Fibroblast of the aortic adventitia (primary cell): ENCODE results near the gene MYO9B. TPM values are rescaled to one million over a fixed set of nuclear protein-coding genes. Genes with fewer than 3 reads are reported as not detected.
"Not testable (repeated sequence)": the region's sequence is repeated elsewhere in the genome, so short reads cannot be mapped to it uniquely, and the experiment has no call there.

Experiments used
- DNase-seq: peaks from one replicate; pipeline ENCODE4 v3.0.0-alpha.2; 2010; ENCODE audit warnings: low read depth
- H3K4me3 ChIP-seq: 2 replicates; pipeline ENCODE4 v1.5.1; 2011; ENCODE audit warnings: low read depth, mild to moderate bottlenecking, control low read depth, low read length, moderate library complexity
- total RNA-seq: library from RNA; depleted of rRNA; stranded (reverse); fragments of >200 nt; gene quantifications from 2 replicates; pipeline ENCODE4 v1.2.3, GENCODE V29; 2012; ENCODE audit warnings: low replicate concordance
- TF ChIP-seq, protein P1 (sequence below): IDR thresholded peaks from 2 replicates; pipeline ENCODE4 v1.5.1; 2011; ENCODE audit warnings: mild to moderate bottlenecking, low read length, control low read depth, inconsistent platforms; ENCODE audit not compliant: insufficient read depth

Gene MYO9B
- total RNA-seq, 1 donor, result 103 TPM

DNA sequence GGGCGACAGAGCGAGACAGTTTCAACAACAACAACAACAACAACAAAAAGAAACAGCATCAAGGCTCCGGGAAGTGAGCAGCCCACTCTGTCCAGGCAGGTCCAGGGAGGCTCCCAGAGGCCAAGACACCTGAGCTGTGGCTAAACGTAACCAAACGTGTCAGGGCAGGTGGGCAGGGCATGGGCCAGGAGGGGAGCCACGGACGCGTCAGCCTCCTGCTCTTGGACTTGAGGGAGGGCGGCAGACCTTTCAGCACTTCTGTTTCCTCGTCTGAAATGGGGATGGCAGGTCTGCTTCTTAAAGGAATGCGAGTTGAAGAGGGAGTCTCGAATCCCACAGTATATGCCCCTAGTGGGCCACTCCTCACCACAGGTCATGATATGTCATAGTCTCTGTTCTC, 53.8 kb downstream of the MYO9B start:
- TF ChIP-seq, protein P1, sequence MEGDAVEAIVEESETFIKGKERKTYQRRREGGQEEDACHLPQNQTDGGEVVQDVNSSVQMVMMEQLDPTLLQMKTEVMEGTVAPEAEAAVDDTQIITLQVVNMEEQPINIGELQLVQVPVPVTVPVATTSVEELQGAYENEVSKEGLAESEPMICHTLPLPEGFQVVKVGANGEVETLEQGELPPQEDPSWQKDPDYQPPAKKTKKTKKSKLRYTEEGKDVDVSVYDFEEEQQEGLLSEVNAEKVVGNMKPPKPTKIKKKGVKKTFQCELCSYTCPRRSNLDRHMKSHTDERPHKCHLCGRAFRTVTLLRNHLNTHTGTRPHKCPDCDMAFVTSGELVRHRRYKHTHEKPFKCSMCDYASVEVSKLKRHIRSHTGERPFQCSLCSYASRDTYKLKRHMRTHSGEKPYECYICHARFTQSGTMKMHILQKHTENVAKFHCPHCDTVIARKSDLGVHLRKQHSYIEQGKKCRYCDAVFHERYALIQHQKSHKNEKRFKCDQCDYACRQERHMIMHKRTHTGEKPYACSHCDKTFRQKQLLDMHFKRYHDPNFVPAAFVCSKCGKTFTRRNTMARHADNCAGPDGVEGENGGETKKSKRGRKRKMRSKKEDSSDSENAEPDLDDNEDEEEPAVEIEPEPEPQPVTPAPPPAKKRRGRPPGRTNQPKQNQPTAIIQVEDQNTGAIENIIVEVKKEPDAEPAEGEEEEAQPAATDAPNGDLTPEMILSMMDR, result no peak
- H3K4me3 ChIP-seq, result no peak overlapping the region
- DNase-seq, result no peak

DNA sequence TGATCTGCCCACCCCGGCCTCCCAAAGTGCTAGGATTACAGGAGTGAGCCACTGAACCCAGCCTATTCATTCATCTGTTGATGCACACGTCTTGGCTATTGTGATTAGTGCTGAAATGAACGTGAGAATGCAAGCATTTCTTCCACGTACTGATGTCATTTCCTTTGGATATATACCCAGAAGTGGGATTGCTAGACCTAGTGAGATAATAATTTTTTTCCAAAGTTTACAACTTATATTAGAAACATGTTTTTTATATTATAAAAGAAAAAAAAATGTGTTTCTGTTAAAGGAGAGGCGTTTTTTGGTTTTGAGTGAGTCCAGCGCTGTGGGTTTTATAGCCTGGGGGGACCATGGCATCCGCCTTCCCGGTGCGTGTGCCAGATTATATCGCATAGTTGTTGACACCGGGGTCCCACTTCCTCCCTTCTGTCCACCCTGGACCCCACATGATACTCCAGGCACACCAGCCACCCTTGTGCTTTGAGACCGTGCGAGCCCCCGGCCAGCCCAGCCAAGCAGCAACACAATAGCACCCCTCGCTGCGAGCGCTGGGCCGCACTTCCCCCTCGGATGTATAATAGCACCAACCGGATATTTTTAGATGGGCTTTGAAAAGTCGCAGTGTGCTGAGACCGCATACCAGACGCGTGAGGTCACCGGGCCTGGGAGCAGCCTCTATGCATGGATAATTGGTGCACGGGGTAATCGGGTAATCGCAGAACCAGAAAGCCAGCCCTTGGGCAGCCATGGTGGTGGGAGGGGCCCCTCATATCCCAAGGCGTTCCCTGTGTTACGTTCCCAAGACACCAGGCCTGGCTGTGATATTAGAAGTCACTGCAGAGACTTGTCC, 59.6 kb downstream of the MYO9B start:
- TF ChIP-seq, protein P1, result peak; percentile 49
- peak overlapping the region; percentile 50 for H3K4me3 ChIP-seq
- DNase-seq, result peak; percentile 97

DNA sequence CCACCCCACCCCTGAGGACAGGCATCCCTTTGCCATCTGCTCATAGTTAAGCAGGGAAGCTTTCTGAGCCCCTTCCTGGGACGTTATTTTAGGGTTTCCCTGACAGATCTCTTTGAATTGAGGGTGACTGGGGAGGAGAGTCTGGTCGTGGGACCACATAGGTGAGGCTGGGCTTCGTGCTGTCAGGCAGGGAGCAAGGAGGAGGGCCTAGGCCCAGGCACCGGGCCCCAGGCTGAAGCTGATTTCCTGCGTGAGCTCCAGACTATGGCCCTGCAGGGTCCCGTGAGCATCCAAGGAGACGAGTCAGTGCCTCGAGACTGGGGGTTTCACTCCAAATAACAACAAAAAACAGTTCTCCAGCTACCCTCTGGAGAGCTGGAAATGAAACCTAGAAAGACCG, 60.4 kb downstream of the MYO9B start:
- TF ChIP-seq, protein P1, result no peak
- H3K4me3 ChIP-seq, result no peak overlapping the region
- no peak for DNase-seq

DNA sequence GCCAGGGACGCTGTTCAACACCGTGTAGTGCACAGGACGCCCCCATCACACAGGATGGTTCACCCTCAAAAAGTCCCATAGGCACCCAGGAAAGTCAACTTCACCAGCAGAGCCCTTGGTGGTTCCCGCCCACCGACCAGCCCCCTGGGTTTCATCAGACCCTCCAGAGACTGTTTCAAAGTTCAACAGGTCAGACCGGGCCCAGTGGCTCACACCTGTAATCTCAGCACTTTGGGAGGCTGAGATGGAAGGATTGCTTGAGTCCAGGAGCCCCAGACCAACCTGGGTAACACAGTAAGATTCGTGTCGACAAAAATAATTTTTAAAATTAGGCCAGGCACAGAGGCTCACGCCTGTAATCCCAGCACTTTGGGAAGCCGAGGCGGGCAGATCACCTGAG, 61.0 kb downstream of the MYO9B start:
- TF ChIP-seq, protein P1, result no peak
- no peak overlapping the region for H3K4me3 ChIP-seq

DNA sequence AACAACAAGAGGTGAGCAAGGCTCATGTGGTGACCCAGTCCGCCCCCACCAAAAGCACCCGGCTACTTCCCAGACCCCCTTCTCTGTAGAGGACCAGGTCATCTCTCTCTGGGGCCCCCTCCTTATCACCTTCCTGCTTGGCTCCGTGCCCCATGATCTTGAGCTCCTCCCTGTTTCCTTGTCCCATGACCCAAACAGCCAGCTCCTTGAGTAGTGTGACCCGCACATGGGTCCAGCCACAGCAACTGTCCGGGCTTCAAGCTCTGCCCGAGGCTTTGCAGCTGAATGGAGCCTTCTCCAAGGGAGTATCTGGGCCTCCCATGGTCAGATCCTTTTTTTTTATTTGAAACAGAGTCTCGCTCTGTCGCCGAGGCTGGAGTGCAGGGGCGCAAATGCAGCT, 61.8 kb downstream of the MYO9B start:
- no peak for DNase-seq
- H3K4me3 ChIP-seq, result no peak overlapping the region
- TF ChIP-seq, protein P1, result no peak

More for the DNA sequence above, 61.0 kb downstream of the MYO9B start:
- DNase-seq, result no peak

DNA sequence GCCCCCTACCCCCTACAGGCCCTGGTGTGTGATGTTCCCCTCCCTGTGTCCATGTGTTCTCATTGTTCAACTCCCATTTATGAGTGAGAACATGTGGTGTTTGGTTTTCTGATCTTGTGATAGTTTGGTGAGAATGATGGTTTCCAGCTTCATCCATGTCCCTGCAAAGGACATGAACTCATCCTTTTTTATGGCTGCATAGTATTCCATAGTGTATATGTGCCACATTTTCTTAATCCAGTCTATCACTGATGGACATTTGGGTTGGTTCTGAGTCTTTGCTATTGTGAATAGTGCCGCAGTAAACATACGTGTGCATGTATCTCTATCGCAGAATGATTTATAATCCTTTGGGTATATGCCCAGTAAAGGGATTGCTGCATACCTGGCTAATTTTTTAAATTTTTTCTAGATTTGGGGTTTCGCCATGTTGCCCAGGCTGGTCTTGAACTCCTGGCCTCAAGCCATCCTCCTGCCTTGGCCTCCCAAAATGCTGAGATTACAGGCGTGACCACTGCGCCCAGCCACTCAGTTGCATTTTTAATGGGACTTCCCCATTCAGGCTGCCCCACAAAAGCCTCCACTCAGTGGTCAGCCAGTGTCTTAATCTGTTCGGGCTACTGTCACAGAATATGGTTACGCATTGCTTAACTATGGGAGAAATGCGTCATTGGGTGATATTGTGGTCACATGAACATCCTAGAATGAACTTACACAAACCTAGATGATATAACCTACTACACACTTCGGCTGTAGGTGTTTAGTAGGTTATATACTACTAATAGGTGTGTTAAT, 62.7 kb downstream of the MYO9B start:
- not testable (repeated sequence) for DNase-seq

DNA sequence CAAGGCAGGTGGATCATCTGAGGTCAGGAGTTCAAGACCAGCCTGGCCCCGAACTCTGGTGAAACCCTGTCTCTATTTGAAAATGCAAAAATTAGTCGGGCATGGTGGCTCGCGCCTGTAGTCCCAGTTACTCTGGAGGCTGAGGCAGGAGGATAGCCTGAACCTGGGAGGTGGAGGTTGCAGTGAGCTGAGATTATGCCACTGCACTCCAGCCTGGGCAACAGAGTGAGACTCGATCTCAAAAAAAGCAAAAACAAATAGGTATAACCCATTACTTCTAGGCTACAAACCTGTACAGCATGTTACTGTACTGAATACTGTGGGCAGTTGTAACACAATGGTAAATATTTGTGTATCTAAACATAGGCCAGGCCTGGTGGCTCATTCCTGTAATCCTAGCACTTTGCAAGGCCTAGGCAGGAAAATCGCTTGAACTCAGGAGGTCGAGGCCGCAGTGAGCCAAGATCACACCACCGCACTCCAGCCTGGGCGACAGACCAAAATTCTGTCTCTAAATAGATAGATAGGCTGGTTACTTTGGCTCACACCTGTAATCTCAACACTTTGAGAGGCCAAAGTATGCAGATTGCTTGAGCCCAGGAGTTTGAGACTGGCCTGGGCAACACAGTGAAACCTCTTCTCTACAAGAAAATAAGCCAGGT, 63.5 kb downstream of the MYO9B start:
- H3K4me3 ChIP-seq, result no peak overlapping the region
- TF ChIP-seq, protein P1, result no peak
- no peak for DNase-seq

More for the DNA sequence above, 62.7 kb downstream of the MYO9B start:
- H3K4me3 ChIP-seq, result not testable (repeated sequence)

DNA sequence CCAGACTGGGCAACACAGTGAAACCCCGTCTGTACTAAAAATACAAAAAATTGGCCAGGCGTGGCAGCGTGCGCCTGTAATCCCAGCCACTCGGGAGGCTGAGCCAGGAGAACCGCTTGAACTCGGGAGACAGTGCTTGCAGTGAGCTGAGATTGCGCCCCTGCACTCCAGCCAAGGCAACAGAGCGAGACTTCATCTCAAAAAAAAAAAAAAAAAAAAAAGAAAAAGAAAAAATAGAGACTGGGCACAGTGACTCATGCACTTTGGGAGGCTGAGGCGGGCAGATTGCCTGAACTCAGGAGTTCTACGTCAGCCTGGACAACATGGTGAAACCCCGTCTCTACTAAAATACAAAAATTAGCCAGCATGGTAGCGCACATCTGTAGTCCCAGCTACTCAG, 69.2 kb downstream of the MYO9B start:
- H3K4me3 ChIP-seq, result not testable (repeated sequence)
- DNase-seq, result peak; percentile 90
